Vagina (tissue), 2 donors: ENCODE measurements around the gene EHMT2. TPM values are rescaled to one million over a fixed set of nuclear protein-coding genes. Genes with fewer than 3 reads are reported as not detected.
A peak's percentile ranks its signal among the peaks of the same experiment; 100 is the strongest.

ENCODE experiments used
- DNase-seq, 2 donors: peaks; one replicate each; pipeline ENCODE4 v3.0.0-alpha.2; 2017; ENCODE audit errors: extremely low spot score in 2 of 2
- H3K27ac ChIP-seq: fragments of 200-600 bp; sonication (generic); one replicate; pipeline ENCODE4 v1.5.1; 2019
- H3K27me3 ChIP-seq: fragments of 200-600 bp; sonication (generic); one replicate; pipeline ENCODE4 v1.5.1; 2019
- H3K36me3 ChIP-seq, 2 donors: fragments of 200-600 bp; sonication (generic); one replicate each; pipeline ENCODE4 v1.5.1; 2017 to 2019
- H3K4me1 ChIP-seq: fragments of 200-600 bp; sonication (generic); one replicate; pipeline ENCODE4 v1.5.1; 2019
- H3K4me3 ChIP-seq, 2 donors: fragments of 200-600 bp; sonication (generic); 1 replicate in 1 of 2; 2 replicates in 1 of 2; pipeline ENCODE4 v1.5.1; 2016 to 2019
- H3K9me3 ChIP-seq: fragments of 200-600 bp; sonication (generic); one replicate; pipeline ENCODE4 v1.5.1; 2019
- POLR2A ChIP-seq, 2 donors: fragments of 450-650 bp; IDR thresholded peaks; one replicate each; pipeline ENCODE4 v1.6.1; 2017; ENCODE audit warnings: antibody characterized with exemption in 2 of 2, mild to moderate bottlenecking in 2 of 2, moderate library complexity in 2 of 2
- POLR2AphosphoS5 ChIP-seq, 2 donors: sonication (generic); formaldehyde crosslinking; IDR thresholded peaks; one replicate each; pipeline ENCODE4 v1.9.0; 2017; ENCODE audit warnings: antibody characterized with exemption in 2 of 2, mild to moderate bottlenecking in 2 of 2, low read depth in 1 of 2; ENCODE audit not compliant: insufficient read depth in 1 of 2
- intact Hi-C: fragments of 100-400 bp; cut with DNase I; formaldehyde crosslinking; loops from one replicate; pipeline ENCODE4 v1.15.1; 2023
- total RNA-seq: library from RNA; depleted of rRNA; stranded (reverse); fragments of >200 nt; gene quantifications from one replicate; pipeline ENCODE4 v1.2.3, GENCODE V29; 2016
- TF ChIP-seq, protein P1 (sequence below), 3 experiments: fragments of 450-650 bp in 2 of 3; fragments of 200-600 bp in 1 of 3; sonication (generic) in 1 of 3; IDR thresholded peaks; one replicate each; pipeline ENCODE4 v1.5.1; 2017 to 2019; ENCODE audit warnings: antibody characterized with exemption in 3 of 3, mild to moderate bottlenecking in 2 of 3, moderate library complexity in 2 of 3

Gene EHMT2
- total RNA-seq, 1 donor from 2014 or later, result 45.2 TPM

DNA sequence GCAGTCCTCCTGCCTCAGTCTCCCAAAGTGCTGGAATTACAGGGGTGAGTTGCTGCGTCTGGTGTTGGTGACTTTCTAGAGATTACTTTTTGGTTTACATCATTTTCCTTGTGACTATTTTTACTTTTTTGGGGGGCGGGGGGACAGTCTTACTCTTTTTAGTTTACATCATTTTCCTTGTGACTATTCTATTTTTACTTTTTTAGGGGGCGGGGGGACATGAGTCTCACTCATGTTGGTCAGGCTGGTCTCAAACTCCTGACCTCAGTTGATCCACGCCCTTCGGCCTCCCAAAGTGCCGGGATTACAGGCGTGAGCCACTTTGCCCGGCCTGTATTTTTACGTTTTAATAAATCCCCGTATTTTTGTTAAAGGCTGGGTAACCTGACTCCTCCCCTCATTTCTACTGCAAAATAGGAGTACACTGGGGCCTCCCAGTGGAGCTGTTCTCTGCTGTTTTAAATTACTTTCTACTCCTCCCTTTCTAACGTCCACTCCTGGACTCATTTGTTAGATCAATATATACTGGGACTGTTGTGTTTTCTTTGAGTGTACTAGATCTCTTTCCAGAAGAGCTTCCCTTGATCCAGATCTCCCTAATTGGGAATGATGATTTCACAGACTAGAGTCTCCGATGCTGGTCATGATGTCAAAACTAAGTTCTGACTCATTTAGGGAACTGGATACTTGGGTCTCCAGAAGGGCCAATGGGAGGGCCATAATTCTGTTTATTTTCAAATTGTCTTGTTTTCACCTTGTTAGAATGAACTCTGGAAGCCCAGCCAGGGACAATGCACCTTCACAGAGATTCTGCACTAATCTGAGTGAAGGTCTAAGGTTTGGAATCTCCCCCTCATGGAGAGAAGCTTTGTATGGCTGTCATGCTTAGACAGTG lies 60.8 kb downstream of the EHMT2 start:
- intact Hi-C loops, result no loop called here
- peaks cover 2 to 37% of the 10 kb centered on the region in 2 donors for H3K36me3 ChIP-seq

DNA sequence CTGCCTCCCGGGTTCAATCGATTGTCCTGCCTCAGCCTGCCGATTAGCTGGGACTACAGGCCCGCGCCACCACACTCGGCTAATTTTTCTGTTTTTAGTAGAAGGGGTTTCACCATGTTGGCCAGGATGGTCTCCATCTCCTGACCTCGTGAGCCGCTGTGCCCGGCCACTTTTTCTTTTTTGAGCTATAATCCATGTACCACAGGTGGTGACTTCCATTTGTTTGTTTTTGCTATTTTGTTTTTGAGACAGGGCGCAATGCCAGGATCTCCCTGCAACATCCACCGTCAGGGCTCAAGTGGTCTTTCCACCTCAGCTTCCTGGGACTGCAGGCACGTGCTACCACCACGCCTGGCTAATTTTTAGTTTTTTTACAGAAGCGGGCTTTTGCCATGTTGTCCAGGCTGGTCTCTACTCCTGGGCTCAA lies 61.4 kb downstream of the EHMT2 start:
- H3K27ac ChIP-seq, result peak overlapping the region; percentile 94
- no peaks in the 10 kb centered on the region for H3K9me3 ChIP-seq
- H3K36me3 ChIP-seq, result peaks cover 2 to 40% of the 10 kb centered on the region in 2 donors
- intact Hi-C loops, result no loop called here
- H3K27me3 ChIP-seq, result no peaks in the 10 kb centered on the region
- DNase-seq, result no peak
- H3K4me1 ChIP-seq, result peaks cover 64% of the 10 kb centered on the region
- no peak for TF ChIP-seq POLR2A (IDR thresholded peaks at IDR 0.05)
- TF ChIP-seq, protein P1, sequence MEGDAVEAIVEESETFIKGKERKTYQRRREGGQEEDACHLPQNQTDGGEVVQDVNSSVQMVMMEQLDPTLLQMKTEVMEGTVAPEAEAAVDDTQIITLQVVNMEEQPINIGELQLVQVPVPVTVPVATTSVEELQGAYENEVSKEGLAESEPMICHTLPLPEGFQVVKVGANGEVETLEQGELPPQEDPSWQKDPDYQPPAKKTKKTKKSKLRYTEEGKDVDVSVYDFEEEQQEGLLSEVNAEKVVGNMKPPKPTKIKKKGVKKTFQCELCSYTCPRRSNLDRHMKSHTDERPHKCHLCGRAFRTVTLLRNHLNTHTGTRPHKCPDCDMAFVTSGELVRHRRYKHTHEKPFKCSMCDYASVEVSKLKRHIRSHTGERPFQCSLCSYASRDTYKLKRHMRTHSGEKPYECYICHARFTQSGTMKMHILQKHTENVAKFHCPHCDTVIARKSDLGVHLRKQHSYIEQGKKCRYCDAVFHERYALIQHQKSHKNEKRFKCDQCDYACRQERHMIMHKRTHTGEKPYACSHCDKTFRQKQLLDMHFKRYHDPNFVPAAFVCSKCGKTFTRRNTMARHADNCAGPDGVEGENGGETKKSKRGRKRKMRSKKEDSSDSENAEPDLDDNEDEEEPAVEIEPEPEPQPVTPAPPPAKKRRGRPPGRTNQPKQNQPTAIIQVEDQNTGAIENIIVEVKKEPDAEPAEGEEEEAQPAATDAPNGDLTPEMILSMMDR (IDR thresholded peaks at IDR 0.05), result no peak
- no peak for TF ChIP-seq POLR2AphosphoS5 (IDR thresholded peaks at IDR 0.05; ENCODE audit: insufficient read depth in 1 of 2, low read depth in 1 of 2)
- peak overlapping the region; percentile 78 to 85 for H3K4me3 ChIP-seq

More for the DNA sequence above, 60.8 kb downstream of the EHMT2 start:
- peak overlapping the region; percentile 78 to 85 for H3K4me3 ChIP-seq
- DNase-seq, result no peak
- peaks cover 57% of the 10 kb centered on the region for H3K4me1 ChIP-seq
- TF ChIP-seq POLR2AphosphoS5 (IDR thresholded peaks at IDR 0.05; ENCODE audit: insufficient read depth in 1 of 2, low read depth in 1 of 2) (no peak), POLR2A (IDR thresholded peaks at IDR 0.05) (no peak)
- TF ChIP-seq, protein P1 (IDR thresholded peaks at IDR 0.05), result no peak
- H3K9me3 ChIP-seq, result no peaks in the 10 kb centered on the region
- no peaks in the 10 kb centered on the region for H3K27me3 ChIP-seq
- peak overlapping the region; percentile 94 for H3K27ac ChIP-seq

DNA sequence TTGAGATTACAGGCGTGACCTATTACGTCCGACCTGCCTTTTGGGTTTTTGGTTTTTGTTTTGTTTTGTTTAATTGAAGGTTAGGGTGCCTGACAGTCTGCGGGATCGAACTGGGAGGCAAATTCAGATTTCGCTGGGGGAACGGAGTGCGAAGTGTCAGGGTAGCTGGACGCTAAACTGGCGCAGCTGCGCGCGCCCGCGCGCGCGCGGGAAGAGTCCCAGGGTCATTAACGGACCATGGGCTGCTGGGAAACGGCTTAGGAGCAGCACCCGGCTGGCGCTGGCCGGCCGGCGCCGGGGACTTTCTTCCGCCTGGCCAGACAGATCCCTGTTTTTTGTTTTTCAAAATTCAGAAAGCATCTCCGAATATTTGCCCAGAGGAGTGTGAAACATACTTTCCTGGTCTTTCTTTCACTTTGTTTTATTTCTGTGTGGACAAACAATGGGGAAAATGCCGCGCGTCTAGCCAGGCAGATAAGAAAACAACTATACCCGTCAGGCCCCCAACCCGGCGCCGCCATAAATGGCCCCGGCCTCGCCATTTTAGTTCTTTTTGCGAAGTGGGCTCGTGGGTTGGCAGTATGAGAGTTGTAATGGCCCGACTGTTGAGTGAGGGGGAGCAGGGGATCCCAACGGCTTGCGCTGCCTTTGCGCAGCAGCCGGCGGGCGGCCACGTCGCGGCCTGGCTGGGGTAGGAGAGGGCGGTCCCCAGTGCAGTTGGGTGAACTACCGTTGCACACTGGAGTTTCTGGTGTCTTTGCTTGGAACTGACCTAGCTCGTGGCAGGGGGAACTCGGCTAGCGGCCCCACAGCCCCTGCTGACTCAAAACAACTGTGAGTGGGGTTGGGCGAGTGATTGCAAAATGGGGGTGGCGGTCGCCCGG lies 62.9 kb downstream of the EHMT2 start:
- H3K27ac ChIP-seq, result peak overlapping the region; percentile 94
- no peaks in the 10 kb centered on the region for H3K9me3 ChIP-seq
- intact Hi-C loops, result loop anchor here (5.0 kb wide), 2 partner anchors 107 to 152 kb away; partner anchors contain the start of genes DDAH2 and LY6G5C
- peaks cover 69% of the 10 kb centered on the region for H3K4me1 ChIP-seq
- peak in 1 of 2 donors; percentile 93 for DNase-seq
- H3K27me3 ChIP-seq, result no peaks in the 10 kb centered on the region
- TF ChIP-seq POLR2A (IDR thresholded peaks at IDR 0.05) (peak in 1 of 2 donors; percentile 38), POLR2AphosphoS5 (IDR thresholded peaks at IDR 0.05; ENCODE audit: insufficient read depth in 1 of 2, low read depth in 1 of 2) (peak; percentile 88 to 94)
- TF ChIP-seq, protein P1 (IDR thresholded peaks at IDR 0.05), result no peak
- H3K4me3 ChIP-seq, result peak overlapping the region; percentile 78 to 85
- H3K36me3 ChIP-seq, result peaks cover 2 to 30% of the 10 kb centered on the region in 2 donors

DNA sequence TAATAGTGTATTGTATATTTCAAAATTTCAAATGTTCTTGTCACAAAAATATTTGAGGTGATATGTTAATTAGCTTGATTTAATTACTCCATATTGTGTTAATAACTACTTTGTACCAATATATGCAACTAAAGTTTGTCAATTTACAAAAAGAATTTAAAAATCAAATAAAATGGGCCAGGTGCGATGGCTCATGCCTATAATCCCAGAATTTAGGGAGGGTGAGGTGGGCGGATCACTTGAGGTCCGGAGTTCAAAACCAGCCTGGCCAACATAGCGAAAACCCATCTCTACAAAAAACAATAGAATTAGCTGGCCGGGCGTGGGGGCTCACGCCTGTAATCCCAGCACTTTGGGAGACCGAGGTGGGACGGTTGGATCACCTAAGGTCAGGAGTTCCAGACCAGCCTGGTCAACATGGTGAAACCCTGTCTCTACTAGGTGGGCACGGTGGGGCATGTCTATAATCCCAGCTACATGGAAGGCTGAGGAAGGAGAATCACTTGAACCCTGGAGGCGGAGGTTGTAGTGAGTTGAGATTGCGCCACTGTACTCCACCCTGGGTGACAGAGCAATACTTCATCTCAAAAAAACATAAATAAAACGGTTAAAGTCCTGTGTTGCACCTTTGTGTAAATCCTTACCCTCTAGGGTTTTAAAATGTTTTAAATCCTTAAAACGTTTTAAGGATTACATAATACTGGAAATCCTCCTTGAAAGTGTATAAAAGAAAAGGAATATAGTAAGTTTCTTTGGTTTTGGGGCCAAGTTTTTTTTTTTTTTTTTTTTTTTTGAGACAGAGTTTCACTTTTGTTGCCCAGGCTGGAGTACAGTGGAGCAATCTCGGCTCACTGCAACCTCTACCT lies 65.9 kb downstream of the EHMT2 start:
- TF ChIP-seq POLR2AphosphoS5 (IDR thresholded peaks at IDR 0.05; ENCODE audit: insufficient read depth in 1 of 2, low read depth in 1 of 2), result peak in 1 of 2 donors; percentile 15
- no peak for TF ChIP-seq POLR2A (IDR thresholded peaks at IDR 0.05)
- TF ChIP-seq, protein P1 (IDR thresholded peaks at IDR 0.05), result no peak
- peak overlapping the region; percentile 94 for H3K27ac ChIP-seq
- no peak for DNase-seq
- H3K36me3 ChIP-seq, result peaks cover 0 to 5% of the 10 kb centered on the region in 2 donors
- intact Hi-C loops, result loop anchor here (5.0 kb wide), 2 partner anchors 104 to 149 kb away; partner anchors contain the start of genes DDAH2 and LY6G5C
- H3K4me3 ChIP-seq, result peak overlapping the region; percentile 51 to 74
- no peaks in the 10 kb centered on the region for H3K27me3 ChIP-seq
- H3K9me3 ChIP-seq, result no peaks in the 10 kb centered on the region
- peaks cover 44% of the 10 kb centered on the region for H3K4me1 ChIP-seq
